Fibroblast of lung (primary cell): Measurements from ENCODE around the gene HSPB9. TPM values are rescaled to one million over a fixed set of nuclear protein-coding genes. Genes with fewer than 3 reads are reported as not detected.
A peak's percentile ranks its signal among the peaks of the same experiment; 100 is the strongest.

Source experiments
- DNase-seq, 2 donors: peaks; one replicate each; pipeline versions ENCODE4 v3.0.0 to v3.0.0-alpha.2; 2010; ENCODE audit warnings: low read depth in 2 of 2
- H2AFZ ChIP-seq: 2 replicates; pipeline ENCODE4 v1.5.1; 2012; ENCODE audit warnings: low read length, control low read depth, inconsistent platforms
- H3K27ac ChIP-seq: 2 replicates; pipeline ENCODE4 v1.5.1; 2011; ENCODE audit warnings: low read length, control low read depth; ENCODE audit not compliant: insufficient read depth
- H3K27me3 ChIP-seq: 2 replicates; pipeline ENCODE4 v1.5.1; 2011; ENCODE audit warnings: mild to moderate bottlenecking, low read length; ENCODE audit not compliant: control insufficient read depth, insufficient read depth
- H3K36me3 ChIP-seq: 2 replicates; pipeline ENCODE4 v1.5.1; 2011; ENCODE audit warnings: low read length; ENCODE audit not compliant: control insufficient read depth, insufficient read depth
- H3K4me1 ChIP-seq: 2 replicates; pipeline ENCODE4 v1.5.1; 2011; ENCODE audit warnings: low read length; ENCODE audit not compliant: control insufficient read depth, insufficient read depth; ENCODE audit errors: extremely low read depth
- H3K4me2 ChIP-seq: 2 replicates; pipeline ENCODE4 v1.5.1; 2011; ENCODE audit warnings: low read length, control low read depth; ENCODE audit not compliant: insufficient read depth; ENCODE audit errors: extremely low read depth
- H3K4me3 ChIP-seq, 4 experiments: fragments of 200-600 bp in 1 of 4; sonication (generic) in 1 of 4; replicated peaks in 1 of 4; 2 replicates each; pipeline ENCODE4 v1.5.1; 2011 to 2016; ENCODE audit warnings: low read length in 4 of 4, low read depth in 3 of 4, mild to moderate bottlenecking in 3 of 4, control low read depth in 2 of 4, inconsistent platforms in 1 of 4, mixed read lengths in 1 of 4; ENCODE audit not compliant: insufficient read depth in 1 of 4; ENCODE audit errors: control extremely low read depth in 1 of 4
- H3K79me2 ChIP-seq: 2 replicates; pipeline ENCODE4 v1.5.1; 2012; ENCODE audit warnings: mild to moderate bottlenecking, low read length, inconsistent platforms; ENCODE audit not compliant: control insufficient read depth, insufficient read depth
- H3K9ac ChIP-seq: 2 replicates; pipeline ENCODE4 v1.5.1; 2011; ENCODE audit warnings: mild to moderate bottlenecking, low read length, control low read depth; ENCODE audit not compliant: insufficient read depth
- H3K9me3 ChIP-seq: 2 replicates; pipeline ENCODE4 v1.5.1; 2012; ENCODE audit warnings: low read depth, low read length; ENCODE audit not compliant: control insufficient read depth, insufficient read depth
- H4K20me1 ChIP-seq: 2 replicates; pipeline ENCODE4 v1.5.1; 2011; ENCODE audit warnings: low read length; ENCODE audit not compliant: control insufficient read depth, insufficient read depth; ENCODE audit errors: extremely low read depth
- EZH2 ChIP-seq: IDR thresholded peaks from 2 replicates; pipeline ENCODE4 v1.5.1; 2012; ENCODE audit warnings: low read length, control low read depth, mild to moderate bottlenecking; ENCODE audit errors: missing control alignments
- polyA plus RNA-seq, 2 donors: library from polyadenylated mRNA; depleted of rRNA in 1 of 2; stranded (reverse) in 1 of 2; unstranded in 1 of 2; fragments of >200 nt; gene quantifications; 2 replicates each; pipeline ENCODE4 v1.2.1, GENCODE V29; 2011 to 2012; ENCODE audit warnings: missing spikeins in 1 of 2
- total RNA-seq: library from RNA; depleted of rRNA; stranded (reverse); fragments of >200 nt; gene quantifications from 2 replicates; pipeline ENCODE4 v1.2.1, GENCODE V29; 2014
- TF ChIP-seq, protein P1 (sequence below), 2 donors: IDR thresholded peaks in 1 of 2; conservative IDR thresholded peaks in 1 of 2; 1 replicate in 1 of 2; 2 replicates in 1 of 2; pipeline ENCODE4 v1.5.1; 2011 to 2012; ENCODE audit warnings: low read length in 2 of 2, control low read depth in 1 of 2, inconsistent platforms in 1 of 2, low read depth in 1 of 2, mild to moderate bottlenecking in 1 of 2

HSPB9 gene
- total and polyA plus RNA-seq, 2 donors (not counting 1 experiment from before 2014, with no cell fraction given), result not detected

DNA sequence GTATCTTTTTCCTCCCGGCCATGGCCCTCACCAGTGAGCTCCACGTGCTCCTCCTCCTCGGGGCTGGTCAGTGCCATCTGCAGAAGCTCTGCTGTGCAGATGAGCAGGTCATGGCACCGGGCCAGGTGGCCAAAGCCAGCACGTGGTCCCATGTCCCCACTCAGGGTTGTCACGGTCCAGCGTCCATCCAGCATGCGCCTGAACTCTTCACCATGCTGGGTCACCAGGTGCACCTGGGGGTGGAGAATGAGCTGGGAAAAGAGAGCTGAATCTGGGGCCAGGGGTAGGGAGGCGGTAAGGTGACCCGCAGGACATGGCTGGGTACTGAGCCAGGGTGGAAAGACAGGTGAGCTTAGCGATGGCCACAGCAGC is 11.4 kb upstream of the HSPB9 start:
- DNase-seq, result no peak
- Histone ChIP-seq H3K9me3 (no peaks in the 10 kb centered on the region), H4K20me1 (no peaks in the 10 kb centered on the region), H3K27me3 (no peaks in the 10 kb centered on the region), H2AFZ (no peak overlapping the region), H3K4me3 (peak overlapping the region in 1 of 4 experiments; percentile 55), H3K9ac (no peak overlapping the region), H3K36me3 (peaks cover 12% of the 10 kb centered on the region), H3K79me2 (no peaks in the 10 kb centered on the region), H3K27ac (no peak overlapping the region), H3K4me1 (peaks cover 6% of the 10 kb centered on the region), H3K4me2 (no peak overlapping the region)
- no peak for TF ChIP-seq EZH2
- TF ChIP-seq, protein P1, sequence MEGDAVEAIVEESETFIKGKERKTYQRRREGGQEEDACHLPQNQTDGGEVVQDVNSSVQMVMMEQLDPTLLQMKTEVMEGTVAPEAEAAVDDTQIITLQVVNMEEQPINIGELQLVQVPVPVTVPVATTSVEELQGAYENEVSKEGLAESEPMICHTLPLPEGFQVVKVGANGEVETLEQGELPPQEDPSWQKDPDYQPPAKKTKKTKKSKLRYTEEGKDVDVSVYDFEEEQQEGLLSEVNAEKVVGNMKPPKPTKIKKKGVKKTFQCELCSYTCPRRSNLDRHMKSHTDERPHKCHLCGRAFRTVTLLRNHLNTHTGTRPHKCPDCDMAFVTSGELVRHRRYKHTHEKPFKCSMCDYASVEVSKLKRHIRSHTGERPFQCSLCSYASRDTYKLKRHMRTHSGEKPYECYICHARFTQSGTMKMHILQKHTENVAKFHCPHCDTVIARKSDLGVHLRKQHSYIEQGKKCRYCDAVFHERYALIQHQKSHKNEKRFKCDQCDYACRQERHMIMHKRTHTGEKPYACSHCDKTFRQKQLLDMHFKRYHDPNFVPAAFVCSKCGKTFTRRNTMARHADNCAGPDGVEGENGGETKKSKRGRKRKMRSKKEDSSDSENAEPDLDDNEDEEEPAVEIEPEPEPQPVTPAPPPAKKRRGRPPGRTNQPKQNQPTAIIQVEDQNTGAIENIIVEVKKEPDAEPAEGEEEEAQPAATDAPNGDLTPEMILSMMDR (conservative IDR thresholded peaks at IDR 0.05 in 1 of 2, IDR thresholded peaks at IDR 0.05 in 1 of 2; ENCODE audit: low read depth in 1 of 2, low read length in 2 of 2), result no peak

DNA sequence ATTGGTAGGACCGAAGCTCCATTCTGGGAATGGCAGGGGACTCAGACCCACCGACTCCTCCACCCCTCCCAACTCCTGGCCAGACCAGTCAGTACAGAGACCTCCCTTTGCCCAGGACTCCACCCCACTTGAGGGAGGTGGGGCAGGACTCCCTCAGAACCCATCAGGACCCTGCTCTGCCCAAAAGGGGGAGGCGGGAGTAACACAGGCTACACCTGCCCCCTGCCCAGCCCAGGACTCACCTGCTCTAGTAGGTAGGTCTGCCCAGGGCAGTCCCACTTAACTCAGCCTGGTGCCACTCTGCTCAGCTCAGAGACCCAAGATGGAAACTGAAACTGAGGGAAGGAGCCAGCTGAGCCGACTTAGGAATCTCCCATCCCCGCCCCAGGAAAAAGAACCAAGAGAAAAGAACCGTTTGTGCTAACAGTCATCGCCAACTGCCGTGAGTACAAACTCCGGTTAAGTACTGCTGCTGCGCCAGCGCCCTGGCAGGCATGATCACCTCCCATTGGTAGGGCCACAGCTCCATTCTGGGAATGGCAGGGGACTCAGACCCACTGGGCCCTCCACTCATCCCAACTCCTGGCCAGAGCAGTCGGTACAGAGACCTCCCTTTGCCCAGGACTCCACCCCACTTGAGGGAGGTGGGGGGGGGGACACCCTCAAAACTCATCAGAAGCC is 10.6 kb upstream of the HSPB9 start:
- peak overlapping the region; percentile 68 for H3K27ac ChIP-seq
- H2AFZ ChIP-seq, result peak overlapping the region; percentile 56
- peaks cover 14% of the 10 kb centered on the region for H3K36me3 ChIP-seq
- peaks cover 8% of the 10 kb centered on the region for H3K4me1 ChIP-seq
- peak overlapping the region; percentile 33 for H3K9ac ChIP-seq
- peak overlapping the region; percentile 91 for H3K4me2 ChIP-seq
- H3K4me3 ChIP-seq, result peak overlapping the region; percentile 9 to 68 (median 54)
- no peaks in the 10 kb centered on the region for H4K20me1 ChIP-seq
- TF ChIP-seq, protein P1 (conservative IDR thresholded peaks at IDR 0.05 in 1 of 2, IDR thresholded peaks at IDR 0.05 in 1 of 2; ENCODE audit: low read depth in 1 of 2, low read length in 2 of 2), result no peak
- TF ChIP-seq EZH2, result no peak
- DNase-seq, result peak in 1 of 2 donors; percentile 38
- no peaks in the 10 kb centered on the region for H3K9me3 ChIP-seq
- H3K79me2 ChIP-seq, result no peaks in the 10 kb centered on the region
- H3K27me3 ChIP-seq, result no peaks in the 10 kb centered on the region

- Histone ChIP-seq H3K79me2 (no peaks in the 10 kb centered on the region), H3K9me3 (no peaks in the 10 kb centered on the region), H3K4me1 (peaks cover 9% of the 10 kb centered on the region), H3K27me3 (no peaks in the 10 kb centered on the region), H3K4me3 (peak within 1 kb of the TSS; percentile 9 to 68 (median 54)), H3K4me2 (peak within 1 kb of the TSS; percentile 91), H3K36me3 (peaks cover 21% of the 10 kb centered on the region), H4K20me1 (no peaks in the 10 kb centered on the region), H3K27ac (peak within 1 kb of the TSS; percentile 68), H3K9ac (peak within 1 kb of the TSS; percentile 40), H2AFZ (peak within 1 kb of the TSS; percentile 81)
- TF ChIP-seq EZH2, result no peak
- TF ChIP-seq, protein P1 (conservative IDR thresholded peaks at IDR 0.05 in 1 of 2, IDR thresholded peaks at IDR 0.05 in 1 of 2; ENCODE audit: low read depth in 1 of 2, low read length in 2 of 2), result no peak
- peak; percentile 61 to 87 for DNase-seq
These were observed 9.9 kb upstream of the HSPB9 start, which contains the start of gene DHX58 for GRCh38 chr17:42112552-42113176. Gene DHX58 (minus strand): TSS chr17:42112714. CDS start chr17:42111892, 822 bp downstream.
